Activated B cell treated with CpG ODN at 0.5 μM for 24 hours (primary cell): ENCODE data around the gene UBXN10. TPM values are rescaled to one million over a fixed set of nuclear protein-coding genes. Genes with fewer than 3 reads are reported as not detected.

Source experiments
- ATAC-seq: fragments of 200-7000 bp; cut with Tn5 transposase; one replicate; pipeline ENCODE4 v1.10.0; 2021; ENCODE audit warnings: low read depth, mild to moderate bottlenecking, moderate library complexity
- CTCF ChIA-PET: fragments of 350-600 bp; sonication (Branson Sonifier 250); formaldehyde crosslinking; loops from one replicate; lab custom pipeline; 2021; ENCODE audit warnings: antibody characterized with exemption; lab: Charles Lee
- POLR2A ChIA-PET: fragments of 350-600 bp; sonication (Branson Sonifier 250); formaldehyde crosslinking; loops from one replicate; lab custom pipeline; 2021; ENCODE audit warnings: antibody characterized with exemption; lab: Charles Lee
- DNase-seq: peaks from one replicate; pipeline ENCODE4 v3.0.0; 2022
- H3K27ac Mint-ChIP-seq: one replicate; pipeline ENCODE4 v1.8.0; 2020; ENCODE audit warnings: mixed read lengths
- H3K27me3 Mint-ChIP-seq: one replicate; pipeline ENCODE4 v1.8.0; 2021; ENCODE audit warnings: mixed read lengths
- H3K36me3 Mint-ChIP-seq: one replicate; pipeline ENCODE4 v1.8.0; 2021; ENCODE audit warnings: low read depth, mixed read lengths
- H3K4me1 Mint-ChIP-seq: one replicate; pipeline ENCODE4 v1.8.0; 2021; ENCODE audit warnings: mixed read lengths
- H3K4me3 Mint-ChIP-seq: one replicate; pipeline ENCODE4 v1.8.0; 2020; ENCODE audit warnings: mild to moderate bottlenecking, mixed read lengths
- H3K9me3 Mint-ChIP-seq: one replicate; pipeline ENCODE4 v1.8.0; 2020; ENCODE audit warnings: mixed read lengths
- CTCF ChIP-seq: fragments of 200-600 bp; IDR thresholded peaks from one replicate; pipeline ENCODE4 v1.8.0; 2022; ENCODE audit warnings: antibody characterized with exemption, mild to moderate bottlenecking
- intact Hi-C: fragments of 100-400 bp; cut with micrococcal nuclease; formaldehyde crosslinking; loops from one replicate; pipeline ENCODE4 v1.15.1; 2024
- total RNA-seq: library from RNA; stranded (reverse); gene quantifications from 2 replicates; pipeline ENCODE4 v1.2.3, GENCODE V29; 2022

The UBXN10 gene
- total RNA-seq, 1 donor from 2014 or later = 0.04 TPM

GRCh38 chr1:20165522-20165951 lies 20.4 kb upstream of the UBXN10 start:
- DNase-seq = no peak
- H3K27ac Mint-ChIP-seq = no peak overlapping the region
- H3K4me1 Mint-ChIP-seq = no peaks in the 10 kb centered on the region
- ChIA-PET CTCF (interaction anchor here (2.3 kb wide), 1 partner anchor 29 kb away, joined by 12 read pairs; no protein-coding TSS in a partner anchor), POLR2A (no interaction called here)
- no peak for TF ChIP-seq CTCF
- H3K27me3 Mint-ChIP-seq = peaks cover 10% of the 10 kb centered on the region
- peaks cover 32% of the 10 kb centered on the region for H3K9me3 Mint-ChIP-seq
- no peak for ATAC-seq
- intact Hi-C loops = no loop called here
- H3K4me3 Mint-ChIP-seq = no peak overlapping the region
- peaks cover 12% of the 10 kb centered on the region for H3K36me3 Mint-ChIP-seq

- ATAC-seq = no peak
- no peak for TF ChIP-seq CTCF
- peaks cover 12% of the 10 kb centered on the region for H3K36me3 Mint-ChIP-seq
- H3K4me3 Mint-ChIP-seq = no peak overlapping the region
- ChIA-PET CTCF (interaction anchor here (2.3 kb wide), 1 partner anchor 29 kb away, joined by 12 read pairs; no protein-coding TSS in a partner anchor), POLR2A (no interaction called here)
- DNase-seq = no peak
- no peak overlapping the region for H3K27ac Mint-ChIP-seq
- H3K4me1 Mint-ChIP-seq = peaks cover 3% of the 10 kb centered on the region
- H3K27me3 Mint-ChIP-seq = peaks cover 10% of the 10 kb centered on the region
- peaks cover 29% of the 10 kb centered on the region for H3K9me3 Mint-ChIP-seq
- intact Hi-C loops = no loop called here
Measured at GRCh38 chr1:20166051-20166450, 19.8 kb upstream of the UBXN10 start.

- TF ChIP-seq CTCF = no peak
- CTCF ChIA-PET = interaction anchor here (2.3 kb wide), 1 partner anchor 28 kb away, joined by 12 read pairs; no protein-coding TSS in a partner anchor
- Mint-ChIP-seq H3K27me3 (peaks cover 10% of the 10 kb centered on the region), H3K36me3 (peaks cover 6% of the 10 kb centered on the region), H3K9me3 (peaks cover 21% of the 10 kb centered on the region), H3K4me3 (no peak overlapping the region), H3K4me1 (peaks cover 11% of the 10 kb centered on the region), H3K27ac (no peak overlapping the region)
- intact Hi-C loops = no loop called here
- no peak for DNase-seq
- no peak for ATAC-seq
- POLR2A ChIA-PET = no interaction called here
Measured at GRCh38 chr1:20167126-20167525, 18.8 kb upstream of the UBXN10 start.

- CTCF ChIA-PET = no interaction called here
- no peak for TF ChIP-seq CTCF
- ATAC-seq (no peak), DNase-seq (no peak)
- H3K4me3 Mint-ChIP-seq = no peak overlapping the region
- peaks cover 8% of the 10 kb centered on the region for H3K9me3 Mint-ChIP-seq
- peak overlapping the region; percentile 21 for H3K27ac Mint-ChIP-seq
- intact Hi-C loops = no loop called here
- H3K36me3 Mint-ChIP-seq = no peaks in the 10 kb centered on the region
- H3K27me3 Mint-ChIP-seq = peaks cover 10% of the 10 kb centered on the region
- peaks cover 14% of the 10 kb centered on the region for H3K4me1 Mint-ChIP-seq
- POLR2A ChIA-PET = no interaction called here
Measured at GRCh38 chr1:20168564-20169491, 17.1 kb upstream of the UBXN10 start.

- ATAC-seq = no peak
- POLR2A ChIA-PET = no interaction called here
- Mint-ChIP-seq H3K4me1 (peaks cover 18% of the 10 kb centered on the region), H3K36me3 (no peaks in the 10 kb centered on the region), H3K4me3 (no peak overlapping the region), H3K27me3 (peaks cover 10% of the 10 kb centered on the region), H3K27ac (no peak overlapping the region), H3K9me3 (peaks cover 5% of the 10 kb centered on the region)
- DNase-seq = no peak
- CTCF ChIA-PET = no interaction called here
- no peak for TF ChIP-seq CTCF
- intact Hi-C loops = loop anchor here (2.0 kb wide), 1 partner anchor 15 kb away; no protein-coding TSS in a partner anchor
Measured at GRCh38 chr1:20169932-20170331, 16.0 kb upstream of the UBXN10 start.
